T1000 (cell line): ENCODE measurements around the gene NLRC4.
"Not testable (repeated sequence)": the region's sequence is repeated elsewhere in the genome, so short reads cannot be mapped to it uniquely, and the experiment has no call there.

Experiments used
- DNase-seq: peaks from one replicate; lab custom pipeline; 2025; ENCODE audit warnings: mixed read lengths; lab: John Stamatoyannopoulos, UW

The NLRC4 gene

DNA sequence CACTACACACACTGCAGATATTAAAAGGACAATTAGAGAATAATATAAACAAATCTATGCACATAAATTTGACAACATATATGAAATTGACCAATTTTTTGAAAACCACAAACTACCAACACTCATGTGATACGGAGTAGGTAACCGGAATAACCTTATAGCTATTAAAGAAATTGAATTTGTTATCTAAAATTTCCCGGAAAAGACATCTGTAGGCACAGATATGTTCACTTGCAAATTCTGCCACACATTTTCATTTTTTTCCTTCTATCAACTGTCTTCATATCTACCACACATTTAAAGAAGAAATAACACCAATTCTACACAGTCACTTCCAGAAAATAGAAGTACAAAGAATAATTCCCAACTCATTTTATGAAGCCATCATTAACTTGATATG lies 22.4 kb downstream of the NLRC4 start:
- DNase-seq, result no peak

- no peak for DNase-seq
These were observed 26.7 kb downstream of the NLRC4 start for GRCh38 chr2:32237996-32238395.

GRCh38 chr2:32237488-32237887 lies 27.2 kb downstream of the NLRC4 start:
- no peak for DNase-seq

- DNase-seq, result no peak
These were observed 29.4 kb downstream of the NLRC4 start for GRCh38 chr2:32235315-32235714.

DNA sequence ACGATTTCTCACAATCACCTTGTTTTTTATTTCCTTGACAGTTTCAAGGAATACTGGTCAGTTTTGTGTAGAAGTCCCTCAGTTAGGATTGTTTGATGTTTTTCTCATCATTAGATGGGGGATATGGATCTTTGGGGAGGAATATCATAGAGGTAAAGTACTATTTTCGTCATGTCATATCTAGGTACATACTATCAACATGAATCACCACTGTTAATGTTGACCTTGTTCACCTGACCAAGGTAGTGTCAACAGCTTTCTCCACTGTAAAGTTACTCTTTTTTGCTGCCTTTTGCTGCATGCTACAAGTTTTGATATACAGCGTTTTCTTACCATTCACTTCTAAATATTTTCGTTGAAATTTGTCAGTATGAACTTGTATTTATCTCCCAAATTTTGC lies 32.7 kb downstream of the NLRC4 start:
- no peak for DNase-seq

GRCh38 chr2:32229635-32230034 lies 35.1 kb downstream of the NLRC4 start:
- DNase-seq, result no peak

DNA sequence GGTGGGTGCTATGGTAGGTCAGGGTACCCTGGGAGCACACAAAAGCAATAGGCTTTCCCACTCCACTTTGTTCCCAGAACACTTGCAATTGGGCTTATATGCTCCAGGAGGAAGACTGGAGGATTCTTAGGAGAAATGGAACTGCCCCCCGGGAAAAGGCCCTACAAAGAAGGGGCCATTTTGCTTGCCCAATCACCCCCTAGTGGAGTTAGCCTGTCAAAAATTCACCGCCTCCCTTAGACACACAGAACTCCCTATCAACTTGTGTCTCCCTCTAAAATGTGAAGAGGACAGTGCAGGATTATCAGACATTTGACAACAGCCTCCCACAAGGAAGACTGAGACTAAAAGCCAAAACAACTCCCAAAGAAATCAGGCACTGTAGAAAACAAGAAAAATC lies 36.5 kb downstream of the NLRC4 start:
- no peak for DNase-seq

DNA sequence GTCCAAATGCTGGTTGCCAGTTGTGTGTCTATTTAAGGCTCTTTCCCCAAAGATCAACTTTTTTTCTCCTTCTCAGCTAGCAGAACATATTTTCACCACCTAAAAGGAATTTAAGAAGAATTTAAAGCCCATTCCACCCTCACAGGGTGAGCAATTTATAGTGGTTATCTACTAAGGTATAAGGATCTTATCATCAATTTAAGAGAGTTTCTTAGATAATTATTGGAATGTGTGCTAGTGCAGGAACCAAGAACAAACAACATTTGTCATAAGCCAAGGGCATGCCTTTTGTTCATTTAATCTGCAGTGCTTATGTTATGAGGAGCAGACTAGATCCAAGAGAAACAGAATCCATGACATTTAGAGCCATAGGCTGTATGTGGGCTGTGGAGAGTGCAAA lies 37.2 kb downstream of the NLRC4 start:
- no peak for DNase-seq

- DNase-seq, result no peak
These were observed 41.7 kb downstream of the NLRC4 start for GRCh38 chr2:32222966-32223365.

DNA sequence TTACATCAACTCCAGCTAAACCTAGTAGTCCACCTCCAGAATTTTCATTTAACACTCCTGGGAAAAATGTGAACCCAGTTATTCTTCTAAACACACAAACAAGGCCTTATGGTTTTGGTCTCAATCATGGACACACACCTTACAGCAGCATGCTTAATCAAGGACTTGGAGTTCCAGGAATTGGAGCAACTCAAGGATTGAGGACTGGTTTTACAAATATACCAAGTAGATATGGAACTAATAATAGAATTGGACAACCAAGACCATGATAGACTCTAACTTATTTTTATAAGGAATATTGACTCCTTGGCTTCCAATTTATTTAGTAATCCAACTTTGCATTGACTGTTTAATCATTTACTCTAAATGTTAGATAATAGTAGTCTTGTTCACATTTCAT lies 44.2 kb downstream of the NLRC4 start:
- no peak for DNase-seq

- no peak for DNase-seq
These were observed 52.4 kb downstream of the NLRC4 start for GRCh38 chr2:32212295-32212694.

- DNase-seq, result no peak
These were observed 53.8 kb downstream of the NLRC4 start for GRCh38 chr2:32210767-32211408.

DNA sequence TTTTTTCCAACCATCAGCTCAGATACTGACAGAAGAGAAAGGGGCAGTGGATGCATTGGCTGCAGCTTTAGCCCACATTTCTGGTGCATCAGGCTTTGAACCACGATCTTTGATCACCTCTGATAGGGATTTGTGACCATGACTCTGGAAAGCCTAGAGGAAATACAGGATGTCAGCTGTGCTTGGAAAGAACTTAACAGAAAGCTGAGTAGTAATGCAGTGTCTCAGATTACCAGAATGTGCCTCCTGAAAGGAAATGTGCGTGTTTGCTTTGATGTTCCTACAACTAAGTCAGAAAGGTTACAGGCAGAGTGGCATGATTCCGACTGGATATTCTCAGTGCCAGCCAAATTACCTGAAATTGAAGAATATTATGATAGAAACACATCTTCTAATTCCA lies 61.3 kb downstream of the NLRC4 start:
- not testable (repeated sequence) for DNase-seq

DNA sequence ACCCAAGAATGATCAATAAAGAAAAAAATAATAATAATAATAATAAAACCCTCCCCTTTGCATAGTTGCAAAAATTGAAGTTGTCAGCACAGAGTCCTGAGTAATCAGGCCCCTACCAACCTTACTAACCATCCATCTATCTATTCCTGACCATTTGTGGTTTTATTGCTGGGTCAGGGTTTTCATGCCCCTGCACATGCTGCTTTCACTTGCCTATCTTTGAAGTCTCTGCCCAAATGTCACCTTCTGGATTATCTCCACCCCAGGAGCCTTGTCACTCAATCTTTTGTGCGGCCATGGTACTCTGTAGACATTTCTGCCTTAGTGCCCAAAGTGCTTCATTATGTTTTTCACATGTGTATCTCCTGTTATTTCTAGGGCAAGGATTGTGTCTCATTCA lies 63.9 kb downstream of the NLRC4 start:
- no peak for DNase-seq

- DNase-seq, result no peak
These were observed 72.3 kb downstream of the NLRC4 start for GRCh38 chr2:32192418-32192817.

DNA sequence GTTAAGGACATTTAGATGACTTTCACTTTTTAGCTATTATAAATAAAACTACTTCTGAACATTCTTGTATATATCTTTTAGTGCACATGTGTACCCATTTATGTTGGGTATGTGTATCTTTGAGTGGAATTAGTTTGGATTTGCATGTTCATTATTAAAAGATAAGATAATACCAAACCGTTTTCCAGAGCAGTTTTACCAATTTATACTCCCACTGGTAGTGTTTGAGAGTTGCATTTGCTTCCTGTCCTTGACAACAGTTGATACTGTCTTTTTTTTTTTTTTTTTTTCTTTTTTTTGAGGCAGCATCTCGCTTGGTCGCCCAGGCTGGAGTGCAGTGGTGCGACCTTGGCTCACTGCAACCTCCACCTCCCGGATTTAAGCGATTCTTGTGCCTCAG lies 75.7 kb downstream of the NLRC4 start:
- no peak for DNase-seq

DNA sequence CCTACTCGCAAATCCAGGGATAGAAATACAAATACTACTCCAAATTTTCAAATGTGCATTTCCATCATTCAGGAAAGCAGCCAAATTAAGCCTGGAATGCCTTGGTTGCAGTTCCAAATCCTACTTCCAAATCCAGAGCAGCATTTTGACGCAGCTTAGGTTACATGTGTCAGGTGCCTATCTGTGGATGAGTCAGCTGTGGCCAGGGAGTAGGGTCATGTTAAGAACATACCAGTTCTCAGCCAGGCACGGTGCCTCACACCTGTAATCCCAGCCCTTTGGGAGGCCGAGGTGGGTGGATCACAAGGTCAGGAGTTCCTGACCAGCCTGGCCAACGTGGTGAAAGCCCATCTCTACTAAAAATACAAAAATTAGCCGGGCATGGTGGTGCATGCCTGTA lies 82.0 kb downstream of the NLRC4 start:
- no peak for DNase-seq
